ENCODE results near the gene USP53.

DNA sequence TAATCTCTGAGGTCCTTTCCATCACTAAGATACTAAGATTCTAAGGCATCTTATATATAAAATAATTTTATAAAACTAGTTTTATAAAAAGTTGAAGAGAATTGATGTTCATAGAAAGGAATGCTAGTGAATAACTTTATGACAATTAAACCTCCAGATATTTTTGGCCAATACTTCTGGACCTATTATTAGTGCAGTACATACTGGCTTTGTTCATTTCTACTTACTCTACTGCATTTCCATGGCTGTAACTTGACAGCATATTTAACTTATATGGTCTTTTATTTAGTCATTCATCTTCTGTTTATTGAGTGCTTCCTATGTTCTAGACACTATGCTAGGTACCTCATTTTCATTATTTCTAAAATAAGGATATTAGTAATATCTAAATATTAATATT is 6.8 kb upstream of the USP53 start:
- TF ChIP-seq ZMYM2 (CRISPR knock-in tag; IDR thresholded peaks at IDR 0.05) (no peak), FIP1L1 (IDR thresholded peaks at IDR 0.05; ENCODE audit: borderline replicate concordance, insufficient read depth, low read depth, low read length) (no peak), ZNF703 (CRISPR knock-in tag; IDR thresholded peaks at IDR 0.05; ENCODE audit: borderline replicate concordance) (no peak), TARDBP (CRISPR knock-in tag; IDR thresholded peaks at IDR 0.05) (no peak), ATF7 (IDR thresholded peaks at IDR 0.05) (no peak), ATF7 (CRISPR knock-in tag; IDR thresholded peaks at IDR 0.05) (no peak), ZNF674 (CRISPR knock-in tag; IDR thresholded peaks at IDR 0.05; ENCODE audit: low read depth) (no peak), U2AF2 (IDR thresholded peaks at IDR 0.05; ENCODE audit: low read depth, low read length) (no peak), IRF2 (CRISPR knock-in tag; IDR thresholded peaks at IDR 0.05) (no peak), ETV6 (CRISPR knock-in tag; conservative IDR thresholded peaks at IDR 0.05) (no peak), TP53 (CRISPR knock-in tag; conservative IDR thresholded peaks at IDR 0.05) (no peak)
- TF ChIP-seq, protein P1, sequence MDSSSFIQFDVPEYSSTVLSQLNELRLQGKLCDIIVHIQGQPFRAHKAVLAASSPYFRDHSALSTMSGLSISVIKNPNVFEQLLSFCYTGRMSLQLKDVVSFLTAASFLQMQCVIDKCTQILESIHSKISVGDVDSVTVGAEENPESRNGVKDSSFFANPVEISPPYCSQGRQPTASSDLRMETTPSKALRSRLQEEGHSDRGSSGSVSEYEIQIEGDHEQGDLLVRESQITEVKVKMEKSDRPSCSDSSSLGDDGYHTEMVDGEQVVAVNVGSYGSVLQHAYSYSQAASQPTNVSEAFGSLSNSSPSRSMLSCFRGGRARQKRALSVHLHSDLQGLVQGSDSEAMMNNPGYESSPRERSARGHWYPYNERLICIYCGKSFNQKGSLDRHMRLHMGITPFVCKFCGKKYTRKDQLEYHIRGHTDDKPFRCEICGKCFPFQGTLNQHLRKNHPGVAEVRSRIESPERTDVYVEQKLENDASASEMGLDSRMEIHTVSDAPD (CRISPR knock-in tag; IDR thresholded peaks at IDR 0.05), result no peak
- TF ChIP-seq, protein P2, sequence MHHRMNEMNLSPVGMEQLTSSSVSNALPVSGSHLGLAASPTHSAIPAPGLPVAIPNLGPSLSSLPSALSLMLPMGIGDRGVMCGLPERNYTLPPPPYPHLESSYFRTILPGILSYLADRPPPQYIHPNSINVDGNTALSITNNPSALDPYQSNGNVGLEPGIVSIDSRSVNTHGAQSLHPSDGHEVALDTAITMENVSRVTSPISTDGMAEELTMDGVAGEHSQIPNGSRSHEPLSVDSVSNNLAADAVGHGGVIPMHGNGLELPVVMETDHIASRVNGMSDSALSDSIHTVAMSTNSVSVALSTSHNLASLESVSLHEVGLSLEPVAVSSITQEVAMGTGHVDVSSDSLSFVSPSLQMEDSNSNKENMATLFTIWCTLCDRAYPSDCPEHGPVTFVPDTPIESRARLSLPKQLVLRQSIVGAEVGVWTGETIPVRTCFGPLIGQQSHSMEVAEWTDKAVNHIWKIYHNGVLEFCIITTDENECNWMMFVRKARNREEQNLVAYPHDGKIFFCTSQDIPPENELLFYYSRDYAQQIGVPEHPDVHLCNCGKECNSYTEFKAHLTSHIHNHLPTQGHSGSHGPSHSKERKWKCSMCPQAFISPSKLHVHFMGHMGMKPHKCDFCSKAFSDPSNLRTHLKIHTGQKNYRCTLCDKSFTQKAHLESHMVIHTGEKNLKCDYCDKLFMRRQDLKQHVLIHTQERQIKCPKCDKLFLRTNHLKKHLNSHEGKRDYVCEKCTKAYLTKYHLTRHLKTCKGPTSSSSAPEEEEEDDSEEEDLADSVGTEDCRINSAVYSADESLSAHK (CRISPR knock-in tag; IDR thresholded peaks at IDR 0.05; ENCODE audit: borderline replicate concordance), result no peak
- TF ChIP-seq, protein P3, sequence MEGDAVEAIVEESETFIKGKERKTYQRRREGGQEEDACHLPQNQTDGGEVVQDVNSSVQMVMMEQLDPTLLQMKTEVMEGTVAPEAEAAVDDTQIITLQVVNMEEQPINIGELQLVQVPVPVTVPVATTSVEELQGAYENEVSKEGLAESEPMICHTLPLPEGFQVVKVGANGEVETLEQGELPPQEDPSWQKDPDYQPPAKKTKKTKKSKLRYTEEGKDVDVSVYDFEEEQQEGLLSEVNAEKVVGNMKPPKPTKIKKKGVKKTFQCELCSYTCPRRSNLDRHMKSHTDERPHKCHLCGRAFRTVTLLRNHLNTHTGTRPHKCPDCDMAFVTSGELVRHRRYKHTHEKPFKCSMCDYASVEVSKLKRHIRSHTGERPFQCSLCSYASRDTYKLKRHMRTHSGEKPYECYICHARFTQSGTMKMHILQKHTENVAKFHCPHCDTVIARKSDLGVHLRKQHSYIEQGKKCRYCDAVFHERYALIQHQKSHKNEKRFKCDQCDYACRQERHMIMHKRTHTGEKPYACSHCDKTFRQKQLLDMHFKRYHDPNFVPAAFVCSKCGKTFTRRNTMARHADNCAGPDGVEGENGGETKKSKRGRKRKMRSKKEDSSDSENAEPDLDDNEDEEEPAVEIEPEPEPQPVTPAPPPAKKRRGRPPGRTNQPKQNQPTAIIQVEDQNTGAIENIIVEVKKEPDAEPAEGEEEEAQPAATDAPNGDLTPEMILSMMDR (CRISPR knock-in tag; IDR thresholded peaks at IDR 0.05), result no peak
- TF ChIP-seq, protein P4, sequence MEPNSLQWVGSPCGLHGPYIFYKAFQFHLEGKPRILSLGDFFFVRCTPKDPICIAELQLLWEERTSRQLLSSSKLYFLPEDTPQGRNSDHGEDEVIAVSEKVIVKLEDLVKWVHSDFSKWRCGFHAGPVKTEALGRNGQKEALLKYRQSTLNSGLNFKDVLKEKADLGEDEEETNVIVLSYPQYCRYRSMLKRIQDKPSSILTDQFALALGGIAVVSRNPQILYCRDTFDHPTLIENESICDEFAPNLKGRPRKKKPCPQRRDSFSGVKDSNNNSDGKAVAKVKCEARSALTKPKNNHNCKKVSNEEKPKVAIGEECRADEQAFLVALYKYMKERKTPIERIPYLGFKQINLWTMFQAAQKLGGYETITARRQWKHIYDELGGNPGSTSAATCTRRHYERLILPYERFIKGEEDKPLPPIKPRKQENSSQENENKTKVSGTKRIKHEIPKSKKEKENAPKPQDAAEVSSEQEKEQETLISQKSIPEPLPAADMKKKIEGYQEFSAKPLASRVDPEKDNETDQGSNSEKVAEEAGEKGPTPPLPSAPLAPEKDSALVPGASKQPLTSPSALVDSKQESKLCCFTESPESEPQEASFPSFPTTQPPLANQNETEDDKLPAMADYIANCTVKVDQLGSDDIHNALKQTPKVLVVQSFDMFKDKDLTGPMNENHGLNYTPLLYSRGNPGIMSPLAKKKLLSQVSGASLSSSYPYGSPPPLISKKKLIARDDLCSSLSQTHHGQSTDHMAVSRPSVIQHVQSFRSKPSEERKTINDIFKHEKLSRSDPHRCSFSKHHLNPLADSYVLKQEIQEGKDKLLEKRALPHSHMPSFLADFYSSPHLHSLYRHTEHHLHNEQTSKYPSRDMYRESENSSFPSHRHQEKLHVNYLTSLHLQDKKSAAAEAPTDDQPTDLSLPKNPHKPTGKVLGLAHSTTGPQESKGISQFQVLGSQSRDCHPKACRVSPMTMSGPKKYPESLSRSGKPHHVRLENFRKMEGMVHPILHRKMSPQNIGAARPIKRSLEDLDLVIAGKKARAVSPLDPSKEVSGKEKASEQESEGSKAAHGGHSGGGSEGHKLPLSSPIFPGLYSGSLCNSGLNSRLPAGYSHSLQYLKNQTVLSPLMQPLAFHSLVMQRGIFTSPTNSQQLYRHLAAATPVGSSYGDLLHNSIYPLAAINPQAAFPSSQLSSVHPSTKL (CRISPR knock-in tag; IDR thresholded peaks at IDR 0.05), result no peak
